GM10266 (cell line): ENCODE data around the gene CFAP221.

Experiments
- DNase-seq: peaks from one replicate; pipeline ENCODE4 v3.0.0; 2012; ENCODE audit errors: extremely low spot score
- TF ChIP-seq, protein P1 (sequence below): IDR thresholded peaks from 2 replicates; pipeline ENCODE4 v1.5.1; 2012; ENCODE audit warnings: mild to moderate bottlenecking, low read depth; ENCODE audit not compliant: control insufficient read depth, insufficient read depth; ENCODE audit errors: missing control alignments

Gene CFAP221

GRCh38 chr2:119549241-119549640 is 5.0 kb downstream of the CFAP221 start:
- DNase-seq = no peak
- TF ChIP-seq, protein P1, sequence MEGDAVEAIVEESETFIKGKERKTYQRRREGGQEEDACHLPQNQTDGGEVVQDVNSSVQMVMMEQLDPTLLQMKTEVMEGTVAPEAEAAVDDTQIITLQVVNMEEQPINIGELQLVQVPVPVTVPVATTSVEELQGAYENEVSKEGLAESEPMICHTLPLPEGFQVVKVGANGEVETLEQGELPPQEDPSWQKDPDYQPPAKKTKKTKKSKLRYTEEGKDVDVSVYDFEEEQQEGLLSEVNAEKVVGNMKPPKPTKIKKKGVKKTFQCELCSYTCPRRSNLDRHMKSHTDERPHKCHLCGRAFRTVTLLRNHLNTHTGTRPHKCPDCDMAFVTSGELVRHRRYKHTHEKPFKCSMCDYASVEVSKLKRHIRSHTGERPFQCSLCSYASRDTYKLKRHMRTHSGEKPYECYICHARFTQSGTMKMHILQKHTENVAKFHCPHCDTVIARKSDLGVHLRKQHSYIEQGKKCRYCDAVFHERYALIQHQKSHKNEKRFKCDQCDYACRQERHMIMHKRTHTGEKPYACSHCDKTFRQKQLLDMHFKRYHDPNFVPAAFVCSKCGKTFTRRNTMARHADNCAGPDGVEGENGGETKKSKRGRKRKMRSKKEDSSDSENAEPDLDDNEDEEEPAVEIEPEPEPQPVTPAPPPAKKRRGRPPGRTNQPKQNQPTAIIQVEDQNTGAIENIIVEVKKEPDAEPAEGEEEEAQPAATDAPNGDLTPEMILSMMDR = no peak

DNA sequence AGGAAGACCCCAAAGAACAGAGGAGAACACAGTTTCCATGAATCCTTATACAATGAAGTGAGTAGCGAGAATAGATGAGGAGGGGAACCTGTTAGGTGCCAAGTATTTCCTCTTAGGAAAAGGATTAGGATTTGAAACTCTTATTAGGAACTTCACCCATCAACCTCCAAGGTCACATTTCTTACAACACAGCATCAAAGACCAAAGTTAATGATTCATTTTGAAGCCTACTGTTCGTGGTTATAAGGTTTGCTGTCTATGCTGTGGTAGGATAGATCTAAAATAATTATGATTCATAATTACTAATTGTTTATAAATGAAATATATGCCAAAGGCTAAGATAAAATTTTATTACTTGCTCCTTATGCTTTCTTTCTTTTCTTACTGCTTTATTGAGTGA is 6.1 kb downstream of the CFAP221 start:
- no peak for DNase-seq
- TF ChIP-seq, protein P1 = no peak

DNA sequence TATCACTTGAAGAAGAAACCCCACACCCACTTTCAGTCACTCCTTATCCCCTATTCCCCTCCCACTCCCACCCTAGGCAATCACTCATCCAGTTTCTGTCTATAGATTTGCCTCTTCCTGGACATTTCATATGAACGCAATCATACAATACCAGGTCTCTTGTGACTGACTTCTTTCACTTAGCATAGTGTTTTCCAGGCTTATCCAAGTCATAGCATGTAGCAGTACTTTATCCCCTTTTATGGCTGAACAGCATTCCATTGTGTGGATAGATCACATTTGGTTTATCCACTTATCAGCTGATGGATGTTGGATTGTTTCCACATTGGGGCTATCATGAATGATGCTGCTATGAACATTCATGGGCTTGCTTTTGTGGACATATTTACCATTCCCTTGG is 6.6 kb downstream of the CFAP221 start:
- no peak for DNase-seq
- TF ChIP-seq, protein P1 = no peak

GRCh38 chr2:119552902-119553301 is 8.7 kb downstream of the CFAP221 start:
- no peak for DNase-seq
- TF ChIP-seq, protein P1 = no peak

DNA sequence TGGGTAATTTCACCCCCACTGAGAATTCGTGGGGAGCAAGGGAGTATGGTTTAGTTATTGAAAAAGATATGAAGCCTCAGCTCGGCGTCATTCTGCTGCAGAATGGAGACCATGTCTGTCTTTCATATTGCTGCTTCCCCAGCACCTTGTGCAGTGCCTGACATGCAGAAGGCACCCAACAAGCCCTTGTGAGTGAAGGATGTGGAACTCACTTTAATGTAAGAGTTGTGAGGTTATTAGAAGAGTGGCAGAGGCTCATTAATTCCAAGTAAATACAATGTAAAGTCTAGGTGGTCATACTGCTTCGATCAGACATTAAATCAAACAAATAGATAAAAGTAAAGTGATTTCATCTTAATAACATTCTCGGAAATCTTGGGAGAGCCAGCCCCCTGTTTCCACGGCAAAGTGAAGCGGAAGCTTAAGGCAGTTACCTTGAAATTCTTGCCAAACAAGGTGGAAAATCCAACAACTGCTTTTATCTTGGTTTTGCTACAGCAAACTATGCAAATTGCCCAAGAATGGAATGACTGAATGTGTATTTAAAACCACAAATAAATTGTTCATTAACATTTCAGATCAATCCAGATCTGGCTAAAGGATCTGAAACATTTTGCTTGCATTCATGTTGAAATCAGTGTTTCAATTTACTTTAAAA is 9.6 kb downstream of the CFAP221 start:
- no peak for DNase-seq
- TF ChIP-seq, protein P1 = no peak

DNA sequence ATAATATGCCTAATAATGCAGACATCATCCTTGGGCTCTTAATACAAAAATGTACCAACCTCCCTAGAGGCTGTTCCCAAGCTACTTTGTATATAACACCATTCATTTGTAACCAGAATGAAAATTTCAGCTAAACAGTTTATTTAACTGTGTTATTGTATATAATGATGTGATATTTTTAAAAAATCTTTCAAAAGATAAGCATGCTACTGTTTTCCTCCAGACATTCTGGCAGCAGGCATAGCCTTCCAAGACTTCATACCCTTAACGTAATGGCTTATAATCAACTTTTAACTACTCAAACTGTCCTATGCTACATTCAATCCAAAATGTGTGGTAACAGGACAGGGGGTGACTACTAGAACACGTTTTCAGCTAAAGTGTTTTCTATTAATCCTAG is 21.2 kb downstream of the CFAP221 start:
- TF ChIP-seq, protein P1 = no peak

GRCh38 chr2:119567292-119567691 is 23.0 kb downstream of the CFAP221 start:
- no peak for DNase-seq
- TF ChIP-seq, protein P1 = no peak

More for the DNA sequence above, 21.2 kb downstream of the CFAP221 start:
- DNase-seq = no peak
